Endothelial cell of umbilical vein (primary cell): ENCODE measurements around the gene LHX4.

Experiments
- CTCF ChIP-seq, 2 donors: IDR thresholded peaks; 1 replicate in 1 of 2; 2 replicates in 1 of 2; pipeline ENCODE4 v1.5.1; 2011; ENCODE audit warnings: low read length in 2 of 2, mild to moderate bottlenecking in 2 of 2, moderate library complexity in 2 of 2, control low read depth in 1 of 2, inconsistent platforms in 1 of 2, low read depth in 1 of 2; ENCODE audit not compliant: insufficient read depth in 1 of 2; ENCODE audit errors: extremely low read depth in 1 of 2
- EZH2 ChIP-seq: IDR thresholded peaks from 2 replicates; pipeline ENCODE4 v1.6.1; 2012; ENCODE audit warnings: borderline replicate concordance, low read depth, mild to moderate bottlenecking, moderate library complexity, low read length, inconsistent platforms; ENCODE audit not compliant: severe bottlenecking
- GATA2 ChIP-seq: IDR thresholded peaks from 2 replicates; pipeline ENCODE4 v1.7.0; 2011; ENCODE audit warnings: low read depth, mild to moderate bottlenecking, moderate library complexity, mixed read lengths, low read length; ENCODE audit not compliant: insufficient read length, insufficient read depth
- MAX ChIP-seq: IDR thresholded peaks from 2 replicates; pipeline ENCODE4 v1.6.1; 2011; ENCODE audit not compliant: insufficient read depth, insufficient read length
- MYC ChIP-seq: IDR thresholded peaks from one replicate; pipeline ENCODE4 v1.6.1; 2011; ENCODE audit warnings: mild to moderate bottlenecking, low read depth, low read length
- POLR2A ChIP-seq: IDR thresholded peaks from 2 replicates; pipeline ENCODE4 v1.6.1; 2012; ENCODE audit warnings: low read depth, mild to moderate bottlenecking, control low read depth, low read length
- POLR2AphosphoS5 ChIP-seq: IDR thresholded peaks from 2 replicates; pipeline ENCODE4 v1.6.1; 2012; ENCODE audit warnings: low read depth, mild to moderate bottlenecking, control low read depth, low read length, moderate library complexity; ENCODE audit not compliant: insufficient read depth

DNA sequence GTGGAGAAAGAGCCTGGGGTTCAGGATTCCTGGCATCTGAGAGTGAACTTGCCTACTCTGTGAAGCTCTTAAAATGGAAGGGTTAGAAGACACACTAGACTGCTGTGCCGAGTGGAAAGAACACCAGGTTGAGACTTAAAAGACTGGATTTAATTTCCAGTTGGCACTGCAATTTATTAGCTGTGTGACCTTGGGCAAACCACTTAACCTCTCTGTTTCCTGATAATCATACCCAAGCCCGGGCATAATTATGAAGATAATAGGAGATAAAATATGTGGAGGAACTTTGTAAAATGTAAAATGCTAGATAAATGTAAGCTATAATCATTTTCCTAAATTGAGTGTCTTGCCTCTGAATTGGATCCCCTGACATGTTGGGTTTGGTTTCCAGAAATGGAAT, 4.7 kb upstream of the LHX4 start:
- no peak for TF ChIP-seq CTCF (IDR thresholded peaks at IDR 0.05; ENCODE audit: extremely low read depth in 1 of 2, insufficient read depth in 1 of 2, low read depth in 1 of 2, low read length in 2 of 2)
- TF ChIP-seq MYC: no peak
- TF ChIP-seq POLR2A: no peak
- TF ChIP-seq GATA2: no peak
- no peak for TF ChIP-seq EZH2
- no peak for TF ChIP-seq POLR2AphosphoS5
- TF ChIP-seq MAX: no peak
